HG03175 (cell line): ENCODE measurements around the gene CFAP119.
"Not testable (repeated sequence)": the region's sequence is repeated elsewhere in the genome, so short reads cannot be mapped to it uniquely, and the experiment has no call there.

ENCODE experiments used
- ATAC-seq: cut with Tn5 transposase; IDR thresholded peaks from one replicate; pipeline ENCODE4 v1.9.1; 2021; ENCODE audit warnings: mild to moderate bottlenecking, moderate library complexity; ENCODE audit not compliant: unreplicated experiment

The CFAP119 gene

DNA sequence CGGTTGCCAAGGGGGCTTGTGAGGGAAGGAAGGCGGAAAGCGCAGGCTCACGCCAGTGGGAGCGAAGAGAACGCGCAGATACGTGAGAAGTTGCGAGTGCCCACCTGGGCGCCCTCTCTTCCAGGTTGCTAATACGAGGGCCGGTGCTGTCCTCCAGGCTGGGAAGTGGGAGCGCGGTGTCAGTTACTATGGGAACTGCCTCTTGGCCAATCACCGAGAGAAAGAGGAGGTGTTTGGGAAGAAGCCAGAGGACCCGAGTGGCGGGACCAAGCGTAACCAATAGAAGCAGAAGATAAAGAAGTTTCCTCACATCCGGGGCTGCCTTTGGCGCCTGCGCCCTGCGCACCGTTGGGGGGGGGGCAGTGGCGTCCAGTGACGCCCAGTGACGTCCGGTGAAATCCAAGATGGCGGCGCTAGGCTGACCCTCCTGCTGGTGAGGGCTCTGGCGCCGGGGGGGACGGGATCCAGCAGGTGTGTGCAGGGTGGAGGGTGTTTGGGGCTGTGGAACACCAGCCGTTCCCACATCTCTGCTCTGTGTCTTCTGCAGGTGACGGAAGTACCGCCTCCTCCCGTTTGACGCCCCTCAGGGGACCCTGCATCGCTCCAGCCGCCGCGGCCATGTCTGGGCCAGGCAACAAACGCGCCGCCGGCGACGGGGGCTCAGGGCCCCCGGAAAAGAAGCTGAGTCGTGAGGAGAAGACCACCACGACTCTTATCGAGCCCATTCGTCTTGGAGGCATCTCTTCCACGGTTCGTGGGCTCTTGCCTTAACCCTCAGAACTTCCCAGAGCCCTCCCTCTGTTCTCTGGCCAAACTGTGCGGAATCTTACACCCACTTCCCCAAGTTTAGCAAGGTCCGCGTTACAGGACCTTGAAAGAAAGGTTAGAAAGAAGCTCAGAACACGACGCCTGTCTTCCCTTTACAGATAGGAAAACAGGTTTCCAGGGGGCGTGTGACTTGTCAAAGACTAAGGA lies at the start of gene CFAP119, which contains the start of gene RNF40:
Gene CFAP119 (minus strand): TSS at position 135 of the 975 bp plus-strand sequence. CDS start 314 bp downstream, outside the sequence.
Gene RNF40 (plus strand): TSS at position 395 of the 975 bp plus-strand sequence. CDS start 224 bp downstream, at position 619.
- peak; percentile 88 for ATAC-seq

DNA sequence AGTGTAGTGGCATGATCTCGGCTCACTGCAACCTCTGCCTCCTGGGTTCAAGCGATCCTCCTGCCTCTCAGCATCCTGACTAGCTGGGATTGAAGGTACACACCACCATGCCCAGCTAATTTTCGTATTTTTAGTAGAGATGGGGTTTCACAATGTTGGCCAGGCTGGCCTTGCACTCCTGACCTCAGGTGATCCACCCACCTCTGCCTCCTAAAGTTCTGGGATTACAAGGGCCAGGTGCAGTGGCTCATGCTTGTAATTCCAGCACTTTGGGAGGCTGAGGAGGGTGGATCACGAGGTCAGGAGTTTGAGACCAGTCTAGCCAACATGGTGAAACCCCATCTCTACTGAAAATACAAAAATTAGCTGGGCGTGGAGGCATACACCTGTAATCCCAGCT lies 47.8 kb upstream of the CFAP119 start:
- ATAC-seq: not testable (repeated sequence)

GRCh38 chr16:30808890-30809426 lies 47.1 kb upstream of the CFAP119 start:
- not testable (repeated sequence) for ATAC-seq

- ATAC-seq: no peak
These were observed 46.3 kb upstream of the CFAP119 start for GRCh38 chr16:30808146-30808545.

GRCh38 chr16:30805370-30806169 lies 43.7 kb upstream of the CFAP119 start:
- ATAC-seq: no peak

GRCh38 chr16:30805056-30805369 lies 43.2 kb upstream of the CFAP119 start:
- ATAC-seq: no peak

DNA sequence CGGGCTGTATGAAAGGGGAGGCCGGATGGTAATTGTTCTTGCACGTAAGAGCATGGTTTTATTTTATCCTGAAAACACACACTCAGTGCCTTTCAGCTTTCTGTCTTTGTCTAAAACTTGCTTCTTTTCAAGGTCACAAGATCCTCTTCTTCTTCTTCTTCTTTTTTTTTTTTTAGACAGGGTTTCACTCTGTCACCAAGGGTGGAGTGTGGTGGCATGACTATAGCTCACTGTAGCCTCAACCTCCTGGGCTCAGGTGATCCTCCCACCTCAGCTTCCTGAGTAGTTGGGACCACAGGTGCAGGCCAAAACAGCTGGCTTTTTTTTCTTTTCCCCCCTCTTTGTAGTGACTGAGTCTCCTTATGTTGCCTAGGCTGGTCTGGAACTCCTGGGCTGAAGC lies 41.1 kb upstream of the CFAP119 start:
- ATAC-seq: no peak

GRCh38 chr16:30797670-30798309 lies 35.9 kb upstream of the CFAP119 start:
- no peak for ATAC-seq

DNA sequence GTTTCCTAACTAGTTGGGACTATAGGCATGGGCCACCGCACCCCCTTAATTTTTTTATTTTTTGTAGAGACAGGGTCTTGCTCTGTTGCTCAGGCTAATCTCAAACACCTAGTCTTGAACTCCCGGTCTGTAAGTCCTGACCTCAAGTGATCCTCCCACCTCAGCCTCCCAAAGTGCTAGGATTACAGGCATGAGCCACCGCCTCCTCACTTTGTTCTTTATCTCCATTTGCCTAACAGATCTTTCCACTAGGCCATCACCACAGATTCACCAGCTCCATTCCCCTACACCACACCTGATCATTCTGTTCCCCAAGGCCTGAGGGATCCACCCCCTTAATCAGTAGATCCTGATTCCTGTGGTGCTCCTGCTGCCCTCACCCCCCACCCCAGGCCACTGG lies 32.8 kb upstream of the CFAP119 start:
- no peak for ATAC-seq

DNA sequence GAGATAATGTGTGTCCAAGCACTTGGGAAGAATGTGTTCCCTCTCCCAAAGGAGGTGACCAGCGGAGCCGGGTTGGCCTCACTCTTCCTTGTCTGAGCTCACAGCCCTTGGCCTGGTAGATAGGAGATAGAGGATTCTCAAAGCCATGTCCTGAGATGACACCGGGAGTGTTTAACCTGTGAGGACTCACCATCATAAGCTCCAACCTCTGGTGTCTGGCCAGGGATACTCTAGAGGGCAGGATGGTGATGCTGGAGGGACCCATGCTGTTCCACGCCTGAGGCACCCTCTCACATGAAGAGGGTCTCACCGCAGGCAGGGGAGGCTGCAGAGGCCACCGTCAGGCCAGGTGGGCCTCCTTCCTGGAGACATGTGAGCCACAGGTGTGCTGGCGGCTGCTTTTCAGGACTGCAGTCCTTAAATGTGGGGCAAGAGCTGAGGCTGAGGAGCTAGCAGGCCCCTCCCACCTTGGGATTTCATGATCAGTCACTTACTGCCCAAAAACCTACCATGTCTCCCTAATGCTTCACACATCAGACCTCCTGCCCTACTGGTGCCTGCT lies 31.7 kb upstream of the CFAP119 start:
- no peak for ATAC-seq

DNA sequence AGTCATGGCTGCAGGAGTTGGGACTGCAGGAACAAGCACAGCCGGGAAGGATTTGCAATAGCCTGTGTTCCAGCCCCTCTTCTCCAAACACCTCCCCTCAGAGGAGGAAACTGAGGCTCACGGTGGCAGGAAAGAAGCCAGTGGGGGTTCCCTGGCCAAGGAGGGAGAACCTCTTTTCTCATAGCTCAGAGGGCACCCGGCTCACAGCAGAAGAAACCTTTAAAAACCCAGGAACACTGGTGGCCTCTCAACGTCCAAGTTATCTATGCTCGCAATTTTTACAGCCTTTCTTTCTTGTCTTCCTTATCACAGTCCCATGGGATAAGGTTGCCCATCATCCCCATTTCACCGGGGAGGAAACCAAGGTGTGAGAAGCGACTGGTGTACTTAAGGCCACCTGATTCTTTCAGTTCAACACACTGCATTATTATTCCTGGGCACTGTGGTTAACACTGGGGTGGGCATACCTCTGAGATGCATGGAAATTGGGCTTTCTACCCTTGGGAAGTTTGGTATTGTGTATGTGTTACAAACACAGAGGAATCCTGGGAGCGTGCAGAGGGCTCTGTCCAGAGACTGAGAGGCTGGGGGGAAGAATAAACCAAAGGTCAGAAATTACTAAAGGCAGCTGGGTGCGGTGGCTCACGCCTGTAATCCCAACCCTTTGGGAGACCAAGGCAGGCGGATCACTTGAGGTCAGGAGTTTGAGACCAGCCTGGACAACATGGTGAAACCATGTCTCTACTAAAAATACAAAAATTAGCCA lies 25.9 kb upstream of the CFAP119 start:
- ATAC-seq: no peak

DNA sequence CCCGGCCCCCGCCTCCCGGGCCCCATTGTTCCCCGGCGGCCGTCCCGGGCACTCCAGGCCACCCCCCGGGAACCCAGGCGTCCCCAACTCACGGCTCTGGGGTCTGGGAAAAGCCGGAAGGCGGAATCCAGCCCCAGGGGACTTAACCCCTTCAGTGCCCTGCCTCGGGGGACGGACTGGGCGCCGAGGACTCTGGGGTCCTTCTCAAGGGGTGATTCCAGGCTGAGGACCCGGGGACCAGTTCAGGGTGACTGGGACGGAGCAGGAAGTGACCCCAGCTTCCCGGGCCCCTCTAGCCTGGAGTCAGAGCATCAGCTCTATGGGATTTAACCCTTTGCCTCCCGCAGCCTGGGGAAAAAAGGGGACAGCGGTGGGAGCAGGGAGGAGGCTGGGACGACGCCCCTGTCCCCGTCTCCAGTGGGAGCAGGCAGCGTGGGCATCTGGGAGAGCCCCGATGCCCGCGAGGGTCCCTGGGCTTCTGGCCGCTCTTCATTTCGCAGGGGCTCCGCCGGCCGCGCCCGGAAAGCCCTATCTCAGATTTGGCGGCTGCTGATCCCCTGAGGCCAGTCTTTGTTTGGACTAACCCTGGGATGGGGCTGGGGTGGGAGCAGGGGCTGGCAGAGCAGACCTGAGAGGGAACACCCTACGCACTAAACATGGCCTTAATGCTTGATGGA lies 25.2 kb upstream of the CFAP119 start, which contains the start of gene ZNF629:
Gene ZNF629 (minus strand): TSS at position 270 of the 677 bp plus-strand sequence. CDS start 2,723 bp downstream, outside the sequence.
- ATAC-seq: no peak

- no peak for ATAC-seq
These were observed 24.5 kb upstream of the CFAP119 start for GRCh38 chr16:30786115-30786935.

GRCh38 chr16:30785126-30786106 lies 23.6 kb upstream of the CFAP119 start:
- ATAC-seq: no peak

DNA sequence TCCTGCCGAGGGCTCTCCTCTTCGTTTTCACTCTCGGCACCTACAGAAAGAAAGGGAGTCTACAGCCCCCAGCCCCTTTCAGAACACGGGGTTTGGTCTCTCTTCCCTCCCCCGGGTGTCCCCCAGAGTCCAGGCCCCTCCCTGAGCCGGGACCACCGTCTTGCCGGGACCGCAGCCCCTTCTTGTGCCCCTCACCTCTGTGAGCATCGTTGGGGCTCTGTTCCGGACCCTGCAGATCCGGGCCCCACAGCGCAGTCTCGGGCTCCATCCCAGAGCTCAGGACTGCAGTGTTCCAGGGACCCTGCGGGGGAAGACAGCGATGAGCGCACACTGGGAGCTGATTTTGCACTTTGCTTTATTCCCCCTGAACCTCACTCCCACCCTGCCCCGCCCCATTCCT lies 22.4 kb upstream of the CFAP119 start:
- no peak for ATAC-seq

- ATAC-seq: no peak
These were observed 21.6 kb upstream of the CFAP119 start for GRCh38 chr16:30783280-30784109.
